Measurements from ENCODE around the gene CD58.
"Not testable (repeated sequence)": the region's sequence is repeated elsewhere in the genome, so short reads cannot be mapped to it uniquely, and the experiment has no call there.

The CD58 gene

GRCh38 chr1:116570358-116571214, at the start of gene CD58:
Gene CD58, minus strand, starts transcription at chr1:116571026. Its CDS starts 54 bp downstream, at chr1:116570972.
- H3K27me3 ChIP-seq (ENCODE audit: control insufficient read depth, insufficient read depth, low read length), result no peaks in the 10 kb centered on the region
- H3K9ac ChIP-seq (ENCODE audit: low read length), result peak within 1 kb of the TSS; percentile 94
- H3K4me1 ChIP-seq (ENCODE audit: control insufficient read depth, insufficient read depth, low read length), result peaks cover 23% of the 10 kb centered on the region
- peak within 1 kb of the TSS; percentile 77 for H3K4me3 ChIP-seq (ENCODE audit: low read length)
- no peaks in the 10 kb centered on the region for H3K9me3 ChIP-seq (ENCODE audit: control insufficient read depth, low read length)
- no peaks in the 10 kb centered on the region for H3K36me3 ChIP-seq (ENCODE audit: control insufficient read depth, insufficient read depth, low read length)

GRCh38 chr1:116620392-116620791, 49.6 kb upstream of the CD58 start:
- not testable (repeated sequence) for H3K4me3 ChIP-seq (ENCODE audit: low read length); H3K9me3 ChIP-seq (ENCODE audit: control insufficient read depth, low read length); H3K9ac ChIP-seq (ENCODE audit: low read length); H3K36me3 ChIP-seq (ENCODE audit: control insufficient read depth, insufficient read depth, low read length); H3K27me3 ChIP-seq (ENCODE audit: control insufficient read depth, insufficient read depth, low read length)
- H3K4me1 ChIP-seq (ENCODE audit: control insufficient read depth, insufficient read depth, low read length), result peaks cover 14% of the 10 kb centered on the region

GRCh38 chr1:116619106-116619505, 48.3 kb upstream of the CD58 start:
- not testable (repeated sequence) for H3K9ac ChIP-seq (ENCODE audit: low read length); H3K27me3 ChIP-seq (ENCODE audit: control insufficient read depth, insufficient read depth, low read length); H3K36me3 ChIP-seq (ENCODE audit: control insufficient read depth, insufficient read depth, low read length); H3K4me3 ChIP-seq (ENCODE audit: low read length); H3K4me1 ChIP-seq (ENCODE audit: control insufficient read depth, insufficient read depth, low read length); H3K9me3 ChIP-seq (ENCODE audit: control insufficient read depth, low read length)

GRCh38 chr1:116617808-116618207, 47.0 kb upstream of the CD58 start:
- H3K9ac ChIP-seq (ENCODE audit: low read length); H3K27me3 ChIP-seq (ENCODE audit: control insufficient read depth, insufficient read depth, low read length); H3K9me3 ChIP-seq (ENCODE audit: control insufficient read depth, low read length); H3K36me3 ChIP-seq (ENCODE audit: control insufficient read depth, insufficient read depth, low read length); H3K4me3 ChIP-seq (ENCODE audit: low read length); H3K4me1 ChIP-seq (ENCODE audit: control insufficient read depth, insufficient read depth, low read length): not testable (repeated sequence)

GRCh38 chr1:116613825-116614224, 43.0 kb upstream of the CD58 start:
- not testable (repeated sequence) for H3K36me3 ChIP-seq (ENCODE audit: control insufficient read depth, insufficient read depth, low read length); H3K4me3 ChIP-seq (ENCODE audit: low read length); H3K27me3 ChIP-seq (ENCODE audit: control insufficient read depth, insufficient read depth, low read length); H3K9ac ChIP-seq (ENCODE audit: low read length); H3K4me1 ChIP-seq (ENCODE audit: control insufficient read depth, insufficient read depth, low read length); H3K9me3 ChIP-seq (ENCODE audit: control insufficient read depth, low read length)

GRCh38 chr1:116609801-116610371, 39.1 kb upstream of the CD58 start:
- not testable (repeated sequence) for H3K9ac ChIP-seq (ENCODE audit: low read length); H3K36me3 ChIP-seq (ENCODE audit: control insufficient read depth, insufficient read depth, low read length); H3K4me3 ChIP-seq (ENCODE audit: low read length); H3K27me3 ChIP-seq (ENCODE audit: control insufficient read depth, insufficient read depth, low read length); H3K9me3 ChIP-seq (ENCODE audit: control insufficient read depth, low read length)
- peaks cover 13% of the 10 kb centered on the region for H3K4me1 ChIP-seq (ENCODE audit: control insufficient read depth, insufficient read depth, low read length)

- not testable (repeated sequence) for H3K9me3 ChIP-seq (ENCODE audit: control insufficient read depth, low read length); H3K27me3 ChIP-seq (ENCODE audit: control insufficient read depth, insufficient read depth, low read length); H3K9ac ChIP-seq (ENCODE audit: low read length); H3K36me3 ChIP-seq (ENCODE audit: control insufficient read depth, insufficient read depth, low read length); H3K4me3 ChIP-seq (ENCODE audit: low read length)
- H3K4me1 ChIP-seq (ENCODE audit: control insufficient read depth, insufficient read depth, low read length), result peaks cover 13% of the 10 kb centered on the region
Measured at GRCh38 chr1:116608841-116609240, 38.0 kb upstream of the CD58 start.

GRCh38 chr1:116608151-116608550, 37.3 kb upstream of the CD58 start:
- peaks cover 13% of the 10 kb centered on the region for H3K4me1 ChIP-seq (ENCODE audit: control insufficient read depth, insufficient read depth, low read length)
- not testable (repeated sequence) for H3K4me3 ChIP-seq (ENCODE audit: low read length); H3K36me3 ChIP-seq (ENCODE audit: control insufficient read depth, insufficient read depth, low read length); H3K9ac ChIP-seq (ENCODE audit: low read length); H3K9me3 ChIP-seq (ENCODE audit: control insufficient read depth, low read length); H3K27me3 ChIP-seq (ENCODE audit: control insufficient read depth, insufficient read depth, low read length)

- not testable (repeated sequence) for H3K4me3 ChIP-seq (ENCODE audit: low read length); H3K9me3 ChIP-seq (ENCODE audit: control insufficient read depth, low read length); H3K27me3 ChIP-seq (ENCODE audit: control insufficient read depth, insufficient read depth, low read length); H3K9ac ChIP-seq (ENCODE audit: low read length); H3K36me3 ChIP-seq (ENCODE audit: control insufficient read depth, insufficient read depth, low read length)
- H3K4me1 ChIP-seq (ENCODE audit: control insufficient read depth, insufficient read depth, low read length), result peaks cover 13% of the 10 kb centered on the region
Measured at GRCh38 chr1:116607463-116607862, 36.6 kb upstream of the CD58 start.

- Histone ChIP-seq H3K9ac (ENCODE audit: low read length) (peak overlapping the region; percentile 34), H3K4me1 (ENCODE audit: control insufficient read depth, insufficient read depth, low read length) (peaks cover 13% of the 10 kb centered on the region)
- not testable (repeated sequence) for H3K4me3 ChIP-seq (ENCODE audit: low read length); H3K27me3 ChIP-seq (ENCODE audit: control insufficient read depth, insufficient read depth, low read length); H3K36me3 ChIP-seq (ENCODE audit: control insufficient read depth, insufficient read depth, low read length); H3K9me3 ChIP-seq (ENCODE audit: control insufficient read depth, low read length)
Measured at GRCh38 chr1:116606067-116606466, 35.2 kb upstream of the CD58 start.

- no peak overlapping the region for H3K9ac ChIP-seq (ENCODE audit: low read length)
Measured at GRCh38 chr1:116605315-116605714, 34.5 kb upstream of the CD58 start.

GRCh38 chr1:116604408-116604807, 33.6 kb upstream of the CD58 start:
- H3K9me3 ChIP-seq (ENCODE audit: control insufficient read depth, low read length); H3K27me3 ChIP-seq (ENCODE audit: control insufficient read depth, insufficient read depth, low read length); H3K4me3 ChIP-seq (ENCODE audit: low read length); H3K36me3 ChIP-seq (ENCODE audit: control insufficient read depth, insufficient read depth, low read length); H3K9ac ChIP-seq (ENCODE audit: low read length): not testable (repeated sequence)
- H3K4me1 ChIP-seq (ENCODE audit: control insufficient read depth, insufficient read depth, low read length), result peaks cover 10% of the 10 kb centered on the region

More at GRCh38 chr1:116605315-116605714, 34.5 kb upstream of the CD58 start:
- H3K27me3 ChIP-seq (ENCODE audit: control insufficient read depth, insufficient read depth, low read length), result no peaks in the 10 kb centered on the region
- no peaks in the 10 kb centered on the region for H3K36me3 ChIP-seq (ENCODE audit: control insufficient read depth, insufficient read depth, low read length)
- peaks cover 13% of the 10 kb centered on the region for H3K4me1 ChIP-seq (ENCODE audit: control insufficient read depth, insufficient read depth, low read length)
- H3K4me3 ChIP-seq (ENCODE audit: low read length), result no peak overlapping the region
- H3K9me3 ChIP-seq (ENCODE audit: control insufficient read depth, low read length), result no peaks in the 10 kb centered on the region
